Activated T-helper 2 cell treated with anti-CD3 and anti-CD28 coated beads, Interferon-gamma antibody, Interleukin-2, Interleukin-4, amounts not matched to agents 10 μg/mL and 5 μg/mL and 100 μg/mL, durations not matched to agents 14 hours and 24 hours and 36 hours (primary cell): ENCODE results near the gene NLRP7. TPM values are rescaled to one million over a fixed set of nuclear protein-coding genes. Genes with fewer than 3 reads are reported as not detected.

Experiments
- DNase-seq: peaks from one replicate; pipeline ENCODE4 v3.0.0; 2021; ENCODE audit warnings: low spot score
- H3K27ac Mint-ChIP-seq: one replicate; pipeline ENCODE4 v1.8.0; 2021; ENCODE audit warnings: mixed read lengths
- H3K27me3 Mint-ChIP-seq: one replicate; pipeline ENCODE4 v1.8.0; 2021; ENCODE audit warnings: low read depth, mixed read lengths
- H3K36me3 Mint-ChIP-seq: one replicate; pipeline ENCODE4 v1.8.0; 2021; ENCODE audit warnings: low read depth, mixed read lengths
- H3K4me1 Mint-ChIP-seq: one replicate; pipeline ENCODE4 v1.8.0; 2021; ENCODE audit warnings: low read depth, mixed read lengths
- H3K4me3 Mint-ChIP-seq: one replicate; pipeline ENCODE4 v1.8.0; 2021; ENCODE audit warnings: low read depth, mild to moderate bottlenecking, moderate library complexity, mixed read lengths
- H3K9me3 Mint-ChIP-seq: one replicate; pipeline ENCODE4 v1.8.0; 2021; ENCODE audit warnings: mixed read lengths
- intact Hi-C: fragments of 100-400 bp; cut with micrococcal nuclease; formaldehyde crosslinking; loops from one replicate; pipeline ENCODE4 v1.15.1; 2023
- total RNA-seq: library from RNA; stranded (reverse); gene quantifications from 2 replicates; pipeline ENCODE4 v1.2.3, GENCODE V29; 2022

Gene NLRP7
- total RNA-seq, 1 donor from 2014 or later, result not detected

DNA sequence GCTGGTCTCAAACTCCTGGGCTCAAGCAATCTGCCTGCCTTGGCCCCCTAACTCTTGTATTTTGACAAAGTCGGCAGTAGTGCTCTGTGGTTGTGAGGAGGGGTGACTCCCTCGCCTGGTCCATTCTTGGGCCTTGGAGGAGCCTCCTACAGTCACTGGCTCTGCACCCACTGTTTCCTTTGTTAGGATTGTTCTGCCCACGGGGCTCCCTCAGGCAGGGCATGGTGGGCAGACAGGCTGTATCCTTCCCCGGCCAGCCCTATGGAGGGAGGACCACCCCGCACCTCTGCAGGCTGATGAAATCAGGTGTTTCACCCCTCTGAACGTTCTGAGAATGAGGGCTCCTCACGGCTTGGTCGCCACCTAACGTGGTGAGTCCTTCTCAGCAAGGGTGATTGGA, 64.1 kb downstream of the NLRP7 start:
- no peak overlapping the region for H3K4me3 Mint-ChIP-seq
- no peaks in the 10 kb centered on the region for H3K9me3 Mint-ChIP-seq
- H3K36me3 Mint-ChIP-seq, result no peaks in the 10 kb centered on the region
- H3K27ac Mint-ChIP-seq, result no peak overlapping the region
- H3K27me3 Mint-ChIP-seq, result peaks cover 8% of the 10 kb centered on the region
- DNase-seq, result no peak
- H3K4me1 Mint-ChIP-seq, result peaks cover 2% of the 10 kb centered on the region
- intact Hi-C loops, result no loop called here

DNA sequence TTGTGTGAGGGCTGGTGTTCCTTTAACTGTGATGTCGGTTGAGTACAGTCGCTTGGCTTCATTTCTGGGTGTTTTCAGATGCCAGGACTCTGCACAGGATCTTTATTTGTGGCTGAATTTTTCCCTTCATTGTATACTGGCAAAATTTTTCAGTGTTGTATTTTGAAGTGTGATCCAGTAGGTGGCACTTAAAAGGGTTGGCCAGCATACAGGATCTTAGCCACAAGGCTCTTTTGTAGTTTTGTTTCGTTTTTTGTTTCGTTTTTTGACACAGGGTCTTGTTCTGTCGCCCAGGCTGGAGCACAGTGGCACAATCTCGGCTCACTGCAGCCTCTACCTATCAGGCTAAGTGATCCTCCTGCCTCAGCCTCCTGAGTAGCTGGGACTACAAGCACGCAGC, 64.6 kb downstream of the NLRP7 start:
- no peak for DNase-seq
- H3K4me3 Mint-ChIP-seq, result peak overlapping the region; percentile 33
- intact Hi-C loops, result no loop called here
- no peaks in the 10 kb centered on the region for H3K36me3 Mint-ChIP-seq
- peaks cover 8% of the 10 kb centered on the region for H3K27me3 Mint-ChIP-seq
- no peaks in the 10 kb centered on the region for H3K9me3 Mint-ChIP-seq
- H3K27ac Mint-ChIP-seq, result no peak overlapping the region
- H3K4me1 Mint-ChIP-seq, result peaks cover 2% of the 10 kb centered on the region

DNA sequence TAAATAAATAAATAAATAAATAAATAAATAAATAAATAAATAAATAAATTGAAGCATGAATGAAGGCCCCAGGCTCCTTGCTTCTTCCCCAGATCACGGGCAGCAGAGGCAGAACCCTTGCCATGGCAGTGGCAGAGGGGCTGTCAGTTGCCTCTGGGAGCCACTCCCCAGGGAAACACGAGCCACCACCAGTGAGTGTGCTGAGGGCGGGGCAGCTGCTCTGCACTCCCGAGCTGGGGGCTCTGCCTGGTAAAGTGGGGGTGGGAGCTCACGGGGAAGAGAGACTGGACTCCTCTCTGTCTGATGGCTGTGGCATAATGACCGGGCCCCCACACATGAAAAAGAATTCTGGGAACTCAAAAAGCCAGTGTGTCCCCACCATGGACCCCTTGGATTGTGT, 65.4 kb downstream of the NLRP7 start:
- H3K36me3 Mint-ChIP-seq, result no peaks in the 10 kb centered on the region
- H3K9me3 Mint-ChIP-seq, result no peaks in the 10 kb centered on the region
- peaks cover 2% of the 10 kb centered on the region for H3K4me1 Mint-ChIP-seq
- no peak overlapping the region for H3K27ac Mint-ChIP-seq
- H3K27me3 Mint-ChIP-seq, result peaks cover 14% of the 10 kb centered on the region
- intact Hi-C loops, result no loop called here
- DNase-seq, result no peak
- no peak overlapping the region for H3K4me3 Mint-ChIP-seq

DNA sequence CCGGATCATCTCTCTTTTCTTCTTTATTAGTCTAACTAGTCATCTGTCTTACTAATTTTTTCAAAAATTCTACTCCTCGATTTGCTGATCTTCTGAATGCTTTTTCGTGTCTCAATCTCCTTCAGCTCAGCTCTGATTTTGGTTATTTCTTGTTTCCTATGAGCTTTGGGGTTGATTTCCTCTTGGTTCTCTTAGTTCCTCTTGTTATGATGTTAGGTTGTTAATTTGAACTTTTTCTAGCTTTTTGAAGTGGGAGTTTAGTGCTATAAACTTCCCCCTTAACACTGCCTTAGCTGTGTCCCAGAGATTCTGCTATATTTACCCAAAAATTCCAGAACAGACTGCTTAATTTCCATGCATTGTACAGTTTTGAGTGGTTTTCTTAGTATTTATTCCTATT, 69.9 kb downstream of the NLRP7 start:
- peaks cover 6% of the 10 kb centered on the region for H3K4me1 Mint-ChIP-seq
- H3K27ac Mint-ChIP-seq, result no peak overlapping the region
- no peaks in the 10 kb centered on the region for H3K9me3 Mint-ChIP-seq
- H3K27me3 Mint-ChIP-seq, result peaks cover 13% of the 10 kb centered on the region
- intact Hi-C loops, result no loop called here
- H3K4me3 Mint-ChIP-seq, result no peak overlapping the region
- DNase-seq, result no peak
- no peaks in the 10 kb centered on the region for H3K36me3 Mint-ChIP-seq

DNA sequence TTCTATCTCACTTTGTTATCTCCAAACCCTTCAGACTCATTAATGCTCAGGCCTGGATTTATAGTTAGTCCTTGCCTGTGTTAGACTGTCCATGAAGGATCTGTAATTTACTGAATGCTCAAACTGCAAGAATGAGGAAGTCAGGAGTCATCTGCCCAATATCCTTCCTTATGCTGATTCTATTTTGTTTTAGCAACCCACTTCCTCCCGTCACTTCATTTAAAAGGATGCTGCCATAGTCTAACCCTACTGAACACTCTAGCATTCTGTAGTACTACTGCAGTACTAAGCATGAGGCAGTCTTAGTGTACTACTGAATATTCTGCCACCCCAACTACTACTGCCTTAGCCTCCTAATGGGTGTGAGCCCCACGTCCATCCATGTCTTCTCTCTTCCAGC, 71.8 kb downstream of the NLRP7 start:
- H3K4me3 Mint-ChIP-seq, result no peak overlapping the region
- no peak overlapping the region for H3K27ac Mint-ChIP-seq
- H3K27me3 Mint-ChIP-seq, result peaks cover 7% of the 10 kb centered on the region
- H3K9me3 Mint-ChIP-seq, result no peaks in the 10 kb centered on the region
- peaks cover 6% of the 10 kb centered on the region for H3K4me1 Mint-ChIP-seq
- H3K36me3 Mint-ChIP-seq, result no peaks in the 10 kb centered on the region
- intact Hi-C loops, result no loop called here
- no peak for DNase-seq

DNA sequence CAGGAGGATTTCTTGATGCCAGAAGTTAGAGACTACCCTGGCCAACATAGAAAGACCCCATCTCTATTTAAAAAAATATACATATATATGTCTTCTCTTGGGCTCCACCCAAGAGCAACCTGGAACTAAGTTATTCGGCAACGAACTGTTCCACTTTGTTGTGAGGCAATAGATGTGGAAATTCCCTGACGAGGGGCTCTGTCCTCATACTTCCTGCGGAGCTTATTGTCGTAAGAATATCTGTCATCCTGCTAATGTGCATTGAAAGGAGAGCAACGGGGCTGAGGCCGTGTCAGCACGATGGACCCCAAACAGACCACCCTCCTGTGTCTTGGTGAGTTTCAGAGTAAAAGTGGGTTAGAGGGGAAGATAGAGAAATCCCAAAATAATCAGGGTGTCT, 73.3 kb downstream of the NLRP7 start, which contains the start of gene FCAR:
Gene FCAR (plus strand): TSS at position 246 of the 400 bp plus-strand sequence. CDS start 55 bp downstream, at position 301.
- no peak for DNase-seq
- no peaks in the 10 kb centered on the region for H3K9me3 Mint-ChIP-seq
- H3K4me3 Mint-ChIP-seq, result no peak within 1 kb of the TSS
- intact Hi-C loops, result no loop called here
- no peak within 1 kb of the TSS for H3K27ac Mint-ChIP-seq
- no peaks in the 10 kb centered on the region for H3K36me3 Mint-ChIP-seq
- peaks cover 7% of the 10 kb centered on the region for H3K27me3 Mint-ChIP-seq
- H3K4me1 Mint-ChIP-seq, result peaks cover 6% of the 10 kb centered on the region

Other genes starting within 250 kb of the NLRP7 start
- gene KIR3DL3, start 223.1 kb downstream of the NLRP7 start, total RNA-seq, result not detected in 2 replicates
- not detected in 2 replicates for gene KIR2DL3, start 209.0 kb downstream of the NLRP7 start, total RNA-seq
- not detected in 2 replicates for gene KIR2DL1, start 177.7 kb downstream of the NLRP7 start, total RNA-seq
- gene KIR2DL4, start 143.9 kb downstream of the NLRP7 start, total RNA-seq, result not detected in 2 replicates
- not detected in 2 replicates for gene KIR3DL1, start 131.1 kb downstream of the NLRP7 start, total RNA-seq
- gene KIR2DS4, start 114.9 kb downstream of the NLRP7 start, total RNA-seq, result not detected in 2 replicates
- gene KIR3DL2, start 97.1 kb downstream of the NLRP7 start, total RNA-seq, result 0.64 and 0.69 TPM in 2 replicates
- gene FCAR, start 73.3 kb downstream of the NLRP7 start, total RNA-seq, result not detected in 2 replicates
- not detected in 2 replicates for gene NCR1, start 41.4 kb downstream of the NLRP7 start, total RNA-seq
- 13.5 and 14.1 TPM in 2 replicates for gene NLRP2, start 18.8 kb upstream of the NLRP7 start, total RNA-seq
- gene GP6, start 90.7 kb upstream of the NLRP7 start, total RNA-seq, result 0.37 and 0.50 TPM in 2 replicates
- 18.3 and 18.9 TPM in 2 replicates for gene RDH13, start 115.6 kb upstream of the NLRP7 start, total RNA-seq
- 4.9 and 6.6 TPM in 2 replicates for gene EPS8L1, start 128.3 kb upstream of the NLRP7 start, total RNA-seq
- 104 and 108 TPM in 2 replicates for gene PPP1R12C, start 170.1 kb upstream of the NLRP7 start, total RNA-seq
- gene TNNT1, start 201.7 kb upstream of the NLRP7 start, total RNA-seq, result 0.27 and 1.3 TPM in 2 replicates
- not detected in 2 replicates for gene TNNI3, start 210.2 kb upstream of the NLRP7 start, total RNA-seq
- 0.23 and 0.27 TPM in 2 replicates for gene DNAAF3, start 219.1 kb upstream of the NLRP7 start, total RNA-seq
- gene SYT5, start 232.8 kb upstream of the NLRP7 start, total RNA-seq, result 0.23 TPM in 1 of 2 replicates, not detected in the other